Activated naive CD8-positive, alpha-beta T cell treated with anti-CD3 and anti-CD28 coated beads, Interleukin-2, amount 10 ng/mL, durations not matched to agents 7 days and 5 days (primary cell): ENCODE data around the gene HBG2. TPM values are rescaled to one million over a fixed set of nuclear protein-coding genes. Genes with fewer than 3 reads are reported as not detected.

ENCODE experiments used
- ATAC-seq: fragments of 150-1000 bp; cut with Tn5 transposase; one replicate; pipeline ENCODE4 v1.10.0; 2021; ENCODE audit warnings: low read depth, moderate library complexity
- POLR2A ChIA-PET: fragments of 350-600 bp; sonication (Branson Sonifier 250); formaldehyde crosslinking; loops from one replicate; lab custom pipeline; 2021; ENCODE audit warnings: antibody characterized with exemption; lab: Charles Lee
- DNase-seq: peaks from one replicate; pipeline ENCODE4 v3.0.0; 2021
- H3K27ac Mint-ChIP-seq: one replicate; pipeline ENCODE4 v1.8.0; 2022; ENCODE audit warnings: mild to moderate bottlenecking, mixed read lengths
- H3K27me3 Mint-ChIP-seq: one replicate; pipeline ENCODE4 v1.8.0; 2022; ENCODE audit warnings: mild to moderate bottlenecking, moderate library complexity, mixed read lengths
- H3K36me3 Mint-ChIP-seq: one replicate; pipeline ENCODE4 v1.8.0; 2021; ENCODE audit warnings: mild to moderate bottlenecking, mixed read lengths
- H3K4me1 Mint-ChIP-seq: one replicate; pipeline ENCODE4 v1.8.0; 2021; ENCODE audit warnings: mixed read lengths
- H3K4me3 Mint-ChIP-seq: one replicate; pipeline ENCODE4 v1.8.0; 2022; ENCODE audit warnings: mild to moderate bottlenecking, moderate library complexity, mixed read lengths
- H3K9me3 Mint-ChIP-seq: one replicate; pipeline ENCODE4 v1.8.0; 2021; ENCODE audit warnings: mixed read lengths
- total RNA-seq, 2 experiments: library from RNA; stranded (reverse); gene quantifications; one replicate each; pipeline ENCODE4 v1.2.3, GENCODE V29; 2021

HBG2 gene
- total RNA-seq, 2 experiments from 2014 or later, result not detected

DNA sequence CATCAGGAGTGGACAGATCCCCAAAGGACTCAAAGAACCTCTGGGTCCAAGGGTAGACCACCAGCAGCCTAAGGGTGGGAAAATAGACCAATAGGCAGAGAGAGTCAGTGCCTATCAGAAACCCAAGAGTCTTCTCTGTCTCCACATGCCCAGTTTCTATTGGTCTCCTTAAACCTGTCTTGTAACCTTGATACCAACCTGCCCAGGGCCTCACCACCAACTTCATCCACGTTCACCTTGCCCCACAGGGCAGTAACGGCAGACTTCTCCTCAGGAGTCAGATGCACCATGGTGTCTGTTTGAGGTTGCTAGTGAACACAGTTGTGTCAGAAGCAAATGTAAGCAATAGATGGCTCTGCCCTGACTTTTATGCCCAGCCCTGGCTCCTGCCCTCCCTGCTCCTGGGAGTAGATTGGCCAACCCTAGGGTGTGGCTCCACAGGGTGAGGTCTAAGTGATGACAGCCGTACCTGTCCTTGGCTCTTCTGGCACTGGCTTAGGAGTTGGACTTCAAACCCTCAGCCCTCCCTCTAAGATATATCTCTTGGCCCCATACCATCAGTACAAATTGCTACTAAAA lies 27.8 kb downstream of the HBG2 start, which contains the start of gene HBB:
HBB (minus strand) TSS at position 340 of the 579 bp plus-strand sequence; CDS start at position 290, 50 bp downstream.
- H3K4me3 Mint-ChIP-seq, result no peak within 1 kb of the TSS

DNA sequence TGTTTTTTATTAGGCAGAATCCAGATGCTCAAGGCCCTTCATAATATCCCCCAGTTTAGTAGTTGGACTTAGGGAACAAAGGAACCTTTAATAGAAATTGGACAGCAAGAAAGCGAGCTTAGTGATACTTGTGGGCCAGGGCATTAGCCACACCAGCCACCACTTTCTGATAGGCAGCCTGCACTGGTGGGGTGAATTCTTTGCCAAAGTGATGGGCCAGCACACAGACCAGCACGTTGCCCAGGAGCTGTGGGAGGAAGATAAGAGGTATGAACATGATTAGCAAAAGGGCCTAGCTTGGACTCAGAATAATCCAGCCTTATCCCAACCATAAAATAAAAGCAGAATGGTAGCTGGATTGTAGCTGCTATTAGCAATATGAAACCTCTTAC lies 29.1 kb downstream of the HBG2 start:
- DNase-seq (no peak), ATAC-seq (no peak)
- POLR2A ChIA-PET, result no interaction called here
- Mint-ChIP-seq H3K9me3 (no peaks in the 10 kb centered on the region), H3K27ac (no peak overlapping the region), H3K4me3 (no peak overlapping the region), H3K36me3 (no peaks in the 10 kb centered on the region), H3K27me3 (no peaks in the 10 kb centered on the region), H3K4me1 (no peaks in the 10 kb centered on the region)

More for the DNA sequence above, 27.8 kb downstream of the HBG2 start, which contains the start of gene HBB:
- H3K9me3 Mint-ChIP-seq, result no peaks in the 10 kb centered on the region
- no peaks in the 10 kb centered on the region for H3K4me1 Mint-ChIP-seq
- H3K27me3 Mint-ChIP-seq, result peaks cover 7% of the 10 kb centered on the region
- ATAC-seq (no peak), DNase-seq (no peak)
- no peaks in the 10 kb centered on the region for H3K36me3 Mint-ChIP-seq
- H3K27ac Mint-ChIP-seq, result no peak within 1 kb of the TSS
- POLR2A ChIA-PET, result no interaction called here

DNA sequence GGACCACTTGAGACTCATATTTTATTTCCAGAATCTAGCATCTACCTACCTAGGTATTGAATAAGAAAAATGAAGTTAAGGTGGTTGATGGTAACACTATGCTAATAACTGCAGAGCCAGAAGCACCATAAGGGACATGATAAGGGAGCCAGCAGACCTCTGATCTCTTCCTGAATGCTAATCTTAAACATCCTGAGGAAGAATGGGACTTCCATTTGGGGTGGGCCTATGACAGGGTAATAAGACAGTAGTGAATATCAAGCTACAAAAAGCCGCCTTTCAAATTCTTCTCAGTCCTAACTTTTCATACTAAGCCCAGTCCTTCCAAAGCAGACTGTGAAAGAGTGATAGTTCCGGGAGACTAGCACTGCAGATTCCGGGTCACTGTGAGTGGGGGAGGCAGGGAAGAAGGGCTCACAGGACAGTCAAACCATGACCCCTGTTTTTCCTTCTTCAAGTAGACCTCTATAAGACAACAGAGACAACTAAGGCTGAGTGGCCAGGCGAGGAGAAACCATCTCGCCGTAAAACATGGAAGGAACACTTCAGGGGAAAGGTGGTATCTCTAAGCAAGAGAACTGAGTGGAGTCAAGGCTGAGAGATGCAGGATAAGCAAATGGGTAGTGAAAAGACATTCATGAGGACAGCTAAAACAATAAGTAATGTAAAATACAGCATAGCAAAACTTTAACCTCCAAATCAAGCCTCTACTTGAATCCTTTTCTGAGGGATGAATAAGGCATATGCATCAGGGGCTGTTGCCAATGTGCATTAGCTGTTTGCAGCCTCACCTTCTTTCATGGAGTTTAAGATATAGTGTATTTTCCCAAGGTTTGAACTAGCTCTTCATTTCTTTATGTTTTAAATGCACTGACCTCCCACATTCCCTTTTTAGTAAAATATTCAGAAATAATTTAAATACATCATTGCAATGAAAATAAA lies 29.8 kb downstream of the HBG2 start:
- Mint-ChIP-seq H3K4me3 (no peak overlapping the region), H3K4me1 (no peaks in the 10 kb centered on the region), H3K27ac (no peak overlapping the region), H3K36me3 (no peaks in the 10 kb centered on the region), H3K9me3 (no peaks in the 10 kb centered on the region), H3K27me3 (no peaks in the 10 kb centered on the region)
- POLR2A ChIA-PET, result no interaction called here
- DNase-seq (no peak), ATAC-seq (no peak)

- POLR2A ChIA-PET, result no interaction called here
- DNase-seq (no peak), ATAC-seq (no peak)
- no peaks in the 10 kb centered on the region for H3K36me3 Mint-ChIP-seq
- no peaks in the 10 kb centered on the region for H3K9me3 Mint-ChIP-seq
- no peaks in the 10 kb centered on the region for H3K27me3 Mint-ChIP-seq
- no peak overlapping the region for H3K27ac Mint-ChIP-seq
- no peaks in the 10 kb centered on the region for H3K4me1 Mint-ChIP-seq
- H3K4me3 Mint-ChIP-seq, result no peak overlapping the region
Observed at GRCh38 chr11:5223686-5224085, 30.9 kb downstream of the HBG2 start.

DNA sequence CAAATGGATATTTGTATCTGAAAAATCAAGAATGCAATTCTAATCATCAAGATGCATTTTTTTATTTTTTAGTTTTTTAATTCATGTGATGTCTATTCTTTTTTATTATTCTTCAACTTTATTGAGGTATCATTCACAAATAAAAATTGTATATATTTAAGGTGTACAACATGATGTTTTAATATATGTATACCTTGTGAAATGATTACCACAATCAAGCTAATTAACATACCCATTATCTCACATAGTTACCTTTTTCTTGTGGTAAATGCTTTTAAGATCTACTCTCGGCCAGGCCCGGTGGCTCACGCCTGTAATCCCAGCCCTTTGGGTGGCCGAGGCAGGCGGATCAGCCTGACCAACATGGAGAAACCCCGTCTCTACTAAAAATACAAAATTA lies 31.4 kb downstream of the HBG2 start:
- no peak for ATAC-seq
- Mint-ChIP-seq H3K9me3 (no peaks in the 10 kb centered on the region), H3K27ac (no peak overlapping the region), H3K4me1 (no peaks in the 10 kb centered on the region), H3K27me3 (no peaks in the 10 kb centered on the region), H3K36me3 (no peaks in the 10 kb centered on the region), H3K4me3 (no peak overlapping the region)
- DNase-seq, result no peak
- POLR2A ChIA-PET, result no interaction called here

- Mint-ChIP-seq H3K4me1 (no peaks in the 10 kb centered on the region), H3K9me3 (no peaks in the 10 kb centered on the region), H3K36me3 (no peaks in the 10 kb centered on the region), H3K27ac (no peak overlapping the region), H3K27me3 (no peaks in the 10 kb centered on the region), H3K4me3 (no peak overlapping the region)
- ATAC-seq (no peak), DNase-seq (no peak)
- POLR2A ChIA-PET, result no interaction called here
Observed at GRCh38 chr11:5210376-5210885, 44.1 kb downstream of the HBG2 start.

GRCh38 chr11:5204787-5205186 lies 49.8 kb downstream of the HBG2 start:
- DNase-seq, result no peak
- Mint-ChIP-seq H3K27ac (no peak overlapping the region), H3K36me3 (no peaks in the 10 kb centered on the region), H3K27me3 (no peaks in the 10 kb centered on the region), H3K4me3 (no peak overlapping the region), H3K4me1 (no peaks in the 10 kb centered on the region), H3K9me3 (no peaks in the 10 kb centered on the region)
- ATAC-seq, result no peak
- POLR2A ChIA-PET, result no interaction called here

DNA sequence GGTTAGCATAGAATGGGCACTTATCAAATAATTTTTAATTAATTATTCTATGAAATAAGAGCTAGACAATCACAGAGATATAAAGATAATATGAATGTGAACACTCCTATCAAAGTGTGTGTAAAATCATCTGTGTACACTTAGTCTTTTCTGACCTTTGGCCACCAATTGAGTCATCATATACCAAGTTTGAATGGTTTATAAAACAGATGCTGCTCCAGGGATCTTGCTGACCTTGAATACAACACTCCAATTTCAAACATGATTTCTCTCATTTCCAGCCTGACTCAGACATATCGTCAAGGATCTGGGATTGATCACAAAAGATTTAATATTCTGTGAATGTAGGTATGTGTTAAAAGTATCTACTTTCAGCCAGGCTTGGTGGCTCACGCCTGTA lies 51.2 kb downstream of the HBG2 start:
- no peaks in the 10 kb centered on the region for H3K4me1 Mint-ChIP-seq
- DNase-seq (no peak), ATAC-seq (no peak)
- no peak overlapping the region for H3K4me3 Mint-ChIP-seq
- H3K27ac Mint-ChIP-seq, result no peak overlapping the region
- H3K27me3 Mint-ChIP-seq, result no peaks in the 10 kb centered on the region
- no peaks in the 10 kb centered on the region for H3K9me3 Mint-ChIP-seq
- POLR2A ChIA-PET, result no interaction called here
- no peaks in the 10 kb centered on the region for H3K36me3 Mint-ChIP-seq

Other genes with a start within 250 kb of the HBG2 start
- not detected for gene OR52J3, start 208.3 kb downstream of the HBG2 start, total RNA-seq
- gene OR52E2, start 195.2 kb downstream of the HBG2 start, total RNA-seq, result not detected
- gene OR52E1, start 185.2 kb downstream of the HBG2 start, total RNA-seq, result not detected
- not detected for gene OR52A5, start 116.4 kb downstream of the HBG2 start, total RNA-seq
- not detected for gene OR52A1, start 100.0 kb downstream of the HBG2 start, total RNA-seq
- gene OR51V1, start 54.1 kb downstream of the HBG2 start, total RNA-seq, result not detected
- not detected for gene HBB, start 27.7 kb downstream of the HBG2 start, total RNA-seq
- not detected for gene HBD, start 20.3 kb downstream of the HBG2 start, total RNA-seq
- gene HBG1, start 4.9 kb downstream of the HBG2 start, total RNA-seq, result not detected
- gene HBE1, start 15.2 kb upstream of the HBG2 start, total RNA-seq, result not detected
- not detected for gene OR51B4, start 47.2 kb upstream of the HBG2 start, total RNA-seq
- not detected for gene OR51B2, start 69.5 kb upstream of the HBG2 start, total RNA-seq
- gene OR51B5, start 88.7 kb upstream of the HBG2 start, total RNA-seq, result not detected
- gene OR51B6, start 96.7 kb upstream of the HBG2 start, total RNA-seq, result not detected
- not detected for gene OR51M1, start 129.0 kb upstream of the HBG2 start, total RNA-seq
- gene OR51Q1, start 167.3 kb upstream of the HBG2 start, total RNA-seq, result not detected
- gene OR51I1, start 186.7 kb upstream of the HBG2 start, total RNA-seq, result not detected
- gene OR51I2, start 194.5 kb upstream of the HBG2 start, total RNA-seq, result not detected
- gene OR52D1, start 233.9 kb upstream of the HBG2 start, total RNA-seq, result not detected